Hindlimb muscle (tissue), 1 donor: Measurements from ENCODE around the gene PFKL. TPM values are rescaled to one million over a fixed set of nuclear protein-coding genes. Genes with fewer than 3 reads are reported as not detected.
"Not testable (repeated sequence)": the region's sequence is repeated elsewhere in the genome, so short reads cannot be mapped to it uniquely, and the experiment has no call there.

Source experiments
- DNase-seq: peaks from one replicate; pipeline ENCODE4 v3.0.0-alpha.2; 2013
- polyA plus RNA-seq: library from polyadenylated mRNA; unstranded; fragments of 120-200 nt; gene quantifications from one replicate; pipeline ENCODE4 v1.2.1, GENCODE V29; 2013; ENCODE audit not compliant: insufficient read length

PFKL gene
- polyA plus RNA-seq, 1 donor, result 65.1 TPM

GRCh38 chr21:44279354-44280260, 20.2 kb upstream of the PFKL start:
- no peak for DNase-seq

DNA sequence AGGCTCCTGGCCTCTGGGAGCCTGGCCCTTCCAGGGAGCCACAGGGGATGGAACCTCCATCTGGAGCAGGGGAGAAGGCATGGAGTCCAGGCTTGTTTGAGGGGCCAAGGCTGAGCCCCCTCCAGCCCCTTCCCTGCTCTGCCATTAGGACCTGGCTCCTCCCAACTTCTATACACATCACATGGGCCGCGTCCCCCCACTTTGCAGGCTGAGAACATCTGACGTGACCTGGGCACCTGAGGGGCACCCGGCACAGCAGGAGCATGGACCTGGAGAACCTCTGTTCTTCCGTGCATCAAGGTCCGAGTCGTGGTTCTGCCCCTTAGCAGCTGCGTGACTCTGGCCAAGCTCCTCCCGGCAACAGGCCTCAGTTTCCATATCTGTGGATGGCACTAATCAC, 18.1 kb upstream of the PFKL start:
- DNase-seq, result no peak

GRCh38 chr21:44282370-44282769, 17.5 kb upstream of the PFKL start:
- DNase-seq, result no peak

DNA sequence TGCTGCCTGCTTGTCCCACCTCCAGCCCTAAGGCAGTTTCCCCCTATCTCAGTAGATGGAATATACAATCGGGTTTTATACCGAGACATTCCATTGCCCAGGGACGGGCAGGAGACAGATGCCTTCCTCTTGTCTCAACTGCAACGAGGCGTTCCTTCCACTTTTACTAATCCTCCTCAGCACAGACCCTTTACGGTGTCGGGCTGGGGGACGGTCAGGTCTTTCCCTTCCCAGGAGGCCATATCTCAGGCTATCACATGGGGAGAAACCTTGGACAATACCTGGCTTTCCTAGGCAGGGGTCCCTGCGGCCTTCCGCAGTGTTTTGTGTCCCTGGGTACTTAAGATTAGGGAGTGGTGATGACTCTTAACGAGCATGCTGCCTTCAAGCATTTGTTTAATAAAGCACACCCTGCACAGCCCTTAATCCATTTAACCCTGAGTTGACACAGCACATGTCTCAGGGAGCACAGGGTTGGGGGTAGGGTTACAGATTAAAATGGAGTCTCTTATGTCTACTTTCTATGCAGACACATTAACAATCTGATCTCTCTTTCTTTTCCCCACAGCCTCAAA, 16.6 kb upstream of the PFKL start:
- not testable (repeated sequence) for DNase-seq

- no peak for DNase-seq
Measured at GRCh38 chr21:44283948-44284347, 15.9 kb upstream of the PFKL start.

DNA sequence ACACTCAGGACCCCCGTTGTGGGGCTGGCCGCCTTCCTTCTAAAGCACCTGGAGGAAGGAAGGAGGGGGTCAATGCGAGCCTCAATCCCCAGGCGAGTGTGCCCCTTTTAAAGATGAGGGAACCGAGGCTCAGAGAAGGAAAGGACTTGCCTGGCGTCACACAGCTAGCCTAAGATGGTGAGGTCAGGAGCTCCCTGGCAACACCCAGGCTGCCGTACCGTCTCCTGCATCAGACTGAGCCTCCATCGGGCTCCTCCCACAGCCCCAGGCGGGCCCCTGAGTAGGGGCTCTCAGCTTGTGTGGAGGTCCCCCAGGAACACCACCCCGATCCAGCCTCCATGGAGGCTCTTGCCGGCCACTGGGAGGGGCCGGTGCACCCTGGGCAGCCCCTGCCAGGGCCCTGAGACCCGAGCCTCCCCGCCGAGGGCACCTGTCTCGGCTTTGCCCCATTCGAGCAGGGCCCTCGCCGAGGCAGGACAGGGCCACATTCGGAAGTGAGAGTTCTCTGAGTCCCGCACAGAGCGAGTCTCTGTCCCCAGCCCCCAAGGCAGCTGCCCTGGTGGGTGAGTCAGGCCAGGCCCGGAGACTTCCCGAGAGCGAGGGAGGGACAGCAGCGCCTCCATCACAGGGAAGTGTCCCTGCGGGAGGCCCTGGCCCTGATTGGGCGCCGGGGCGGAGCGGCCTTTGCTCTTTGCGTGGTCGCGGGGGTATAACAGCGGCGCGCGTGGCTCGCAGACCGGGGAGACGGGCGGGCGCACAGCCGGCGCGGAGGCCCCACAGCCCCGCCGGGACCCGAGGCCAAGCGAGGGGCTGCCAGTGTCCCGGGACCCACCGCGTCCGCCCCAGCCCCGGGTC, 14.5 kb upstream of the PFKL start, which contains the start of gene AIRE:
TSS of gene AIRE (plus strand) at position 739 of the 855 bp plus-strand sequence. CDS start 131 bp downstream, outside the sequence.
- no peak for DNase-seq

DNA sequence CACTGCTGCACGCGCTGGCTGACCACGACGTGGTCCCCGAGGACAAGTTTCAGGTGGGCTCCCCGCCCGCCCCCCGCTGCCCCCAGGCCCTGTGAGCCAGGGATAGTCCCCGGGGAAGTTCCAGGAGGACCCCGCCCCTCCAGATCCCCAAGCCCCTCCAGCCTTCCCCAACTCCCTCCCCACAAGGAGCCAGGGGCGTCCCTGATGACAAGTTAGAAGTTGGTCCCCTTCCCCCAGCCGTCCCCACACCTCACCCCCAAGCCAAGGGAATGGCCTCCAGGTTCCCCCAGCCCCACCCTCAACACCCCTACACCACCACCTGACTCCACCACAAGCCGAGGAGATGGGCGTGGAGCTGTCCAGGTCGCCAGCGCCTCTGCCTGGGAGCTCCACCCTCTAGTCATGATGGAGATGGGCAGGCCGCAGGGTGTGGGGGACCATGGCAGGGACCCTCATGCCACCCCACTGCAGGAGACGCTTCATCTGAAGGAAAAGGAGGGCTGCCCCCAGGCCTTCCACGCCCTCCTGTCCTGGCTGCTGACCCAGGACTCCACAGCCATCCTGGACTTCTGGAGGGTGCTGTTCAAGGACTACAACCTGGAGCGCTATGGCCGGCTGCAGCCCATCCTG, 13.7 kb upstream of the PFKL start:
- no peak for DNase-seq

GRCh38 chr21:44286716-44287632, 12.9 kb upstream of the PFKL start:
- no peak for DNase-seq

GRCh38 chr21:44288251-44289110, 11.4 kb upstream of the PFKL start:
- no peak for DNase-seq

- DNase-seq, result no peak
Measured at GRCh38 chr21:44289381-44290010, 10.4 kb upstream of the PFKL start.

GRCh38 chr21:44290327-44291077, 9.4 kb upstream of the PFKL start:
- no peak for DNase-seq

- DNase-seq, result no peak
Measured at GRCh38 chr21:44291078-44291935, 8.5 kb upstream of the PFKL start.

DNA sequence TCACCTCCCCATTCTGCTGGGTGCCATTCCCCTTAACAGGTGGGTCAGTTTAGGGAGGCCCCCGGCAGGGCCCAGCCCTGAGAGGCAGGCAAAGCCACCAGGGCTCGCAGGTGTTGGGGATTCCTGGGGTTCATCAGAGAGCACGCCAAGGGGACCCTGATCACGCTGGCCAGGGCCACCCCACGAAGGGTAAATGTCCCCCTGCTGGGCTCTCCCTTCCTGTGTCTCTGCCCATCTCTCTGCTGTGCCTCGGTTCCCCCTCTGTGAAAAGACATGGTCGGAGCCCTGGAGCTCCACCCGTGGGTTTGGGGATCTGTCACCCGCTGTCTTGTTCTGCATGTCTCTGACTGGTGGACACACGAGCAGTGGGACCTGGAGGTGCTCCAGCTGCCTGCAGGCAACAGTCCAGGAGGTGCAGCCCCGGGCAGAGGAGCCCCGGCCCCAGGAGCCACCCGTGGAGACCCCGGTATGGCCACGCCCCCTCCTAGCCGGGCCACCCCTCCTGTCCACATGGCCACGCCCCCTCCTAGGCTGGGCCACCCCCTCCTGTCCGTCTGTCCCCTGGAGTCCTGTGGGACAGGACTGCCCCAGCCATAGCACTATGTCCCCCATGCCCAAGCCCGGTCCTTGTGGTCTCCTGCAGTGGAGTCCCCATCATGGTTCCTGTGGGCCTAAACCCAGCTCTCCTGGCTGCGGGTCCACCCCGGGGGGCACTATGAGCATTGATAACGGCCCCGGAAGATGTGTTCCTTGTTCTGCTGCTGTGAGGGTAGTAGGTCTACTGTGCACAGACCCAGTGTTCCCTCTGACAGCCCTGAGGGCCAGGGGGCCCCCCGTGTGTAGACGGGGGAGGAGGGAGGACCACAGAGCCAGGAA, 7.7 kb upstream of the PFKL start:
- no peak for DNase-seq

- no peak for DNase-seq
Measured at GRCh38 chr21:44292812-44293195, 7.0 kb upstream of the PFKL start.

DNA sequence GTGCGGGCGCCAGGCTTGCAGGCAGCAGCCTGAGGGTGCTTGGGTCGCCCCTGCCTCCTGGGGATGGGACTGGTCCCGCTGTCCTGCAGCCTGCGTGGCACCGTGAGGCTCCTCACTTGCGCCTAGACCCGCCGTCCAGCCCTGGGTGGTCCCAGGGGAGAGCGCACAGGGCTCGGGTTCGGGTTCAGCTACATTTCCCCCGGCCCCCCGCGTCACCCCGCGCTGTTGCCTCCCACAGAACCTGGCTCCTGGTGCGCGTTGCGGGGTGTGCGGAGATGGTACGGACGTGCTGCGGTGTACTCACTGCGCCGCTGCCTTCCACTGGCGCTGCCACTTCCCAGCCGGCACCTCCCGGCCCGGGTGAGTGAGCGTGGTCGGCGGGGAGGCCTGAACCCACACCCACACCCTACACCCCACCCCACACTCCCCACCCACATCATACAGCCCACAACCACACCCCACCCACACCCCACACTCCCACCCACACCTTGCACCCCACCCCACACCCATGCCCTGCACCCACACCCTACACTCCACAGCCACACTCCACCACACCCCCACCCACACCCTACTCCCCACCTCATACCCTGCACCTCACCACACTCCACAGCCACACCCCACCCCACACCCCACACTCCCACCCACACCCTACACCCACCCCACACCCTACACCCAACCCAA, 6.2 kb upstream of the PFKL start:
- DNase-seq, result no peak

- peak; percentile 76 for DNase-seq
Measured at GRCh38 chr21:44294391-44295162, 5.3 kb upstream of the PFKL start.
